Suprapubic skin (tissue), 4 donors: ENCODE data around the gene KLHDC9. TPM values are rescaled to one million over a fixed set of nuclear protein-coding genes. Genes with fewer than 3 reads are reported as not detected.
"Not testable (repeated sequence)": the region's sequence is repeated elsewhere in the genome, so short reads cannot be mapped to it uniquely, and the experiment has no call there.

Experiments
- DNase-seq, 2 donors: peaks; one replicate each; pipeline ENCODE4 v3.0.0-alpha.2; 2019; ENCODE audit warnings: low spot score in 2 of 2
- H3K27ac ChIP-seq: fragments of 200-600 bp; sonication (generic); one replicate; pipeline ENCODE4 v1.5.1; 2019
- H3K27me3 ChIP-seq: fragments of 200-600 bp; sonication (generic); one replicate; pipeline ENCODE4 v1.5.1; 2019
- H3K36me3 ChIP-seq: fragments of 200-600 bp; sonication (generic); one replicate; pipeline ENCODE4 v1.5.1; 2019
- H3K4me1 ChIP-seq: fragments of 200-600 bp; sonication (generic); one replicate; pipeline ENCODE4 v1.5.1; 2019
- H3K4me3 ChIP-seq: fragments of 200-600 bp; sonication (generic); one replicate; pipeline ENCODE4 v1.5.1; 2019; ENCODE audit warnings: mild to moderate bottlenecking
- H3K9me3 ChIP-seq: fragments of 200-600 bp; sonication (generic); one replicate; pipeline ENCODE4 v1.5.1; 2019
- CTCF ChIP-seq, 2 donors: fragments of 200-600 bp in 1 of 2; fragments of 450-650 bp in 1 of 2; sonication (generic) in 1 of 2; IDR thresholded peaks; one replicate each; pipeline ENCODE4 v1.5.1; 2016 to 2019; ENCODE audit warnings: antibody characterized with exemption in 2 of 2, mild to moderate bottlenecking in 1 of 2, moderate library complexity in 1 of 2
- EP300 ChIP-seq: sonication (generic); formaldehyde crosslinking; IDR thresholded peaks from one replicate; pipeline ENCODE4 v1.6.1; 2017; ENCODE audit warnings: antibody characterized with exemption
- POLR2A ChIP-seq, 2 donors: fragments of 450-650 bp; IDR thresholded peaks; one replicate each; pipeline ENCODE4 v1.6.1; 2017; ENCODE audit warnings: antibody characterized with exemption in 2 of 2, mild to moderate bottlenecking in 2 of 2, moderate library complexity in 2 of 2
- POLR2AphosphoS5 ChIP-seq, 3 donors: sonication (generic); formaldehyde crosslinking; IDR thresholded peaks; one replicate each; pipeline ENCODE4 v1.6.1; 2017; ENCODE audit warnings: antibody characterized with exemption in 3 of 3
- WGBS: methylation state at CpG from one replicate; pipeline ENCODE4 v1.1.5; 2018; 5-methylcytosine and 5-hydroxymethylcytosine counted together
- total RNA-seq, 4 donors: library from RNA; depleted of rRNA; stranded (reverse); fragments of >200 nt; gene quantifications; one replicate each; pipeline ENCODE4 v1.1.0, GENCODE V29; 2016

Gene KLHDC9
- total RNA-seq, 4 donors from 2014 or later: 1.3 to 4.0 (median 1.4) TPM; not detected in 1

GRCh38 chr1:161111527-161111926, 13.4 kb downstream of the KLHDC9 start:
- no peaks in the 10 kb centered on the region for H3K9me3 ChIP-seq
- H3K4me1 ChIP-seq: peaks cover 21% of the 10 kb centered on the region
- H3K27ac ChIP-seq: no peak overlapping the region
- H3K4me3 ChIP-seq: no peak overlapping the region
- H3K36me3 ChIP-seq: peaks cover 14% of the 10 kb centered on the region
- no peak for DNase-seq
- WGBS: 87% methylated on average over 2 of the region's 2 CpGs
- H3K27me3 ChIP-seq: no peaks in the 10 kb centered on the region
- TF ChIP-seq POLR2A (IDR thresholded peaks at IDR 0.05): no peak
- no peak for TF ChIP-seq EP300
- no peak for TF ChIP-seq CTCF (IDR thresholded peaks at IDR 0.05)
- TF ChIP-seq POLR2AphosphoS5 (IDR thresholded peaks at IDR 0.05): no peak

GRCh38 chr1:161113915-161114314, 15.8 kb downstream of the KLHDC9 start:
- WGBS: 89% methylated on average over 1 of the region's 1 CpG
- Histone ChIP-seq H3K36me3 (peaks cover 14% of the 10 kb centered on the region), H3K27ac (no peak overlapping the region), H3K4me3 (no peak overlapping the region), H3K9me3 (no peaks in the 10 kb centered on the region), H3K4me1 (peaks cover 36% of the 10 kb centered on the region), H3K27me3 (no peaks in the 10 kb centered on the region)
- no peak for DNase-seq
- TF ChIP-seq EP300: no peak
- TF ChIP-seq CTCF (IDR thresholded peaks at IDR 0.05): no peak
- no peak for TF ChIP-seq POLR2AphosphoS5 (IDR thresholded peaks at IDR 0.05)
- TF ChIP-seq POLR2A (IDR thresholded peaks at IDR 0.05): no peak

- H3K4me1 ChIP-seq: peaks cover 42% of the 10 kb centered on the region
These were observed 16.4 kb downstream of the KLHDC9 start for GRCh38 chr1:161114556-161114955.

GRCh38 chr1:161115132-161115711, 17.1 kb downstream of the KLHDC9 start:
- Histone ChIP-seq H3K4me3 (no peak overlapping the region), H3K27me3 (no peaks in the 10 kb centered on the region), H3K27ac (no peak overlapping the region), H3K4me1 (peaks cover 49% of the 10 kb centered on the region), H3K36me3 (peaks cover 8% of the 10 kb centered on the region), H3K9me3 (no peaks in the 10 kb centered on the region)
- TF ChIP-seq EP300: no peak
- no peak for TF ChIP-seq CTCF (IDR thresholded peaks at IDR 0.05)
- no peak for TF ChIP-seq POLR2A (IDR thresholded peaks at IDR 0.05)
- no peak for TF ChIP-seq POLR2AphosphoS5 (IDR thresholded peaks at IDR 0.05)
- WGBS: 76% methylated on average over 12 of the region's 12 CpGs
- no peak for DNase-seq

More at GRCh38 chr1:161114556-161114955, 16.4 kb downstream of the KLHDC9 start:
- Histone ChIP-seq H3K27me3 (no peaks in the 10 kb centered on the region), H3K4me3 (no peak overlapping the region), H3K27ac (no peak overlapping the region), H3K9me3 (no peaks in the 10 kb centered on the region), H3K36me3 (peaks cover 11% of the 10 kb centered on the region)
- 79% methylated on average over 2 of the region's 2 CpGs for WGBS
- DNase-seq: no peak
- TF ChIP-seq CTCF (IDR thresholded peaks at IDR 0.05) (no peak), POLR2A (IDR thresholded peaks at IDR 0.05) (no peak), POLR2AphosphoS5 (IDR thresholded peaks at IDR 0.05) (no peak), EP300 (no peak)

- H3K27me3 ChIP-seq, H3K4me3 ChIP-seq, DNase-seq, H3K9me3 ChIP-seq, H3K27ac ChIP-seq: not testable (repeated sequence)
- peaks cover 56% of the 10 kb centered on the region for H3K4me1 ChIP-seq
- 89% methylated on average over 6 of the region's 6 CpGs for WGBS
- peaks cover 15% of the 10 kb centered on the region for H3K36me3 ChIP-seq
These were observed 17.8 kb downstream of the KLHDC9 start for GRCh38 chr1:161115961-161116360.
